ENCODE measurements around the gene TSPEAR. TPM values are rescaled to one million over a fixed set of nuclear protein-coding genes. Genes with fewer than 3 reads are reported as not detected.
"Not testable (repeated sequence)": the region's sequence is repeated elsewhere in the genome, so short reads cannot be mapped to it uniquely, and the experiment has no call there.

The TSPEAR gene
- total RNA-seq, 1 donor, result not detected

- DNase-seq (ENCODE audit: low read depth), result no peak
- TF ChIP-seq CTCF (IDR thresholded peaks at IDR 0.05; ENCODE audit: insufficient read depth, low read length), result no peak
- no peak overlapping the region for H3K4me3 ChIP-seq (ENCODE audit: low read depth, low read length)
These were observed 129.3 kb downstream of the TSPEAR start for GRCh38 chr21:44582055-44582454.

DNA sequence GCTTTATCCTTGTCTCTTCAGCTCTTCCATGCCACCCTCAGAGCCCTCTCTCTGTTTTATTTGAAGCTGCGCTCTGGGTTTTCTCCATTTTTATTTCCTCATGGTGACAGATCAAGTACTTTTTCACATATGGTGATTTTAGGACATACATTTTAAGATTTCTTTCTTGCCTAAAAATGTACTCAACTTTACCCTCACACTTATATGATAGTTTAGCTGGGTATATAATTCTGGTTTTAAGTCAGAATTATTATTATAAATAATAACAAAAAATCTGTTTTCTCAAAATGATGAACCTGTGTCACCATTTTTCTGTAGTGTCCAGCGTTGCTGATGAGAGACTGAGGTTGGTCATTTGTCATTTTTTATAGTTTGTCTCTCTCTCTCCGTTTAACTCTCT, 130.2 kb downstream of the TSPEAR start:
- TF ChIP-seq CTCF (IDR thresholded peaks at IDR 0.05; ENCODE audit: insufficient read depth, low read length), result no peak
- H3K4me3 ChIP-seq (ENCODE audit: low read depth, low read length), result no peak overlapping the region
- DNase-seq (ENCODE audit: low read depth), result no peak

GRCh38 chr21:44580231-44580821, 131.0 kb downstream of the TSPEAR start, which contains the start of gene KRTAP10-5:
TSS of gene KRTAP10-5 (minus strand) at chr21:44580604. CDS start at chr21:44580578, 26 bp downstream.
- not testable (repeated sequence) for H3K4me3 ChIP-seq (ENCODE audit: low read depth, low read length); DNase-seq (ENCODE audit: low read depth)

GRCh38 chr21:44579833-44580144, 131.6 kb downstream of the TSPEAR start:
- TF ChIP-seq CTCF (IDR thresholded peaks at IDR 0.05; ENCODE audit: insufficient read depth, low read length), result no peak
- no peak for DNase-seq (ENCODE audit: low read depth)
- no peak overlapping the region for H3K4me3 ChIP-seq (ENCODE audit: low read depth, low read length)

DNA sequence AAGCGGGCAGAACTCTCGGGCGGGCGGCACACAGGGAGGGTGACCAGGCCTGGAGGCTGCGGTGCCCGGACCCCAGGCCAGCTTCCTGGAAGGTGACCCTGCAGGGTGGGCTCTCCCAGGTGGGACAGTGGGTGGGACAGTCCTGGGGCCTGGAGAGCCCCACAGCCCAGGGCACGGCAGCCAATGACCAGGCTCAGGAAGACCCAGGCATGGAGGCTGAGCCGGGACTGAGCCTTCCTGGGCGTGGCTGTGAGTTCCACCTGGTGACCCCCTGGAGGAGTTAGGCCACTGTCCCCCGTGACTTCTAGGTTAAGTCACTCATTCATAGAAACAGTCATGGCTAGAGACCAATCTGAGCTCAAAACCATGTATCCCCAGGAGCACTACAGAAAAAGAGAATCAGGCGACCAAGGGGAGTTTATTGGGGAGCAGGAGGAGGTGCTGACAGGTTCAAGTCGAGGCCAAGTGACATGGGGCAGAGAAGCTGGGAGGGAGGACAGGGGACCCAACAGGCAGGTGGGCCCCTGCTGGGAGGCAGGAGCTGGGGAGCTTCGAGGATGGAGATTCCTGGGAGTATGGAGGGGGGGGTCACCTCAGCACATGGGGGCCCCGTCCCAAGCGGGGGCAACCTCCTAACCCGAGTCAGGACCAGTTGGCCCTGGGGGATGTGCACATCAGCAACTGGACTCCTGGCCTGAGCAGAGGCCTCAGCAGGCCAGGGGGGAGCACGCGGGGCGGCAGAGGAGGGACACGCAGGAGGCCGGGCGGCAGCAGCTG, 132.1 kb downstream of the TSPEAR start:
- DNase-seq (ENCODE audit: low read depth), result no peak
- no peak for TF ChIP-seq CTCF (IDR thresholded peaks at IDR 0.05; ENCODE audit: insufficient read depth, low read length)
- H3K4me3 ChIP-seq (ENCODE audit: low read depth, low read length), result no peak overlapping the region

DNA sequence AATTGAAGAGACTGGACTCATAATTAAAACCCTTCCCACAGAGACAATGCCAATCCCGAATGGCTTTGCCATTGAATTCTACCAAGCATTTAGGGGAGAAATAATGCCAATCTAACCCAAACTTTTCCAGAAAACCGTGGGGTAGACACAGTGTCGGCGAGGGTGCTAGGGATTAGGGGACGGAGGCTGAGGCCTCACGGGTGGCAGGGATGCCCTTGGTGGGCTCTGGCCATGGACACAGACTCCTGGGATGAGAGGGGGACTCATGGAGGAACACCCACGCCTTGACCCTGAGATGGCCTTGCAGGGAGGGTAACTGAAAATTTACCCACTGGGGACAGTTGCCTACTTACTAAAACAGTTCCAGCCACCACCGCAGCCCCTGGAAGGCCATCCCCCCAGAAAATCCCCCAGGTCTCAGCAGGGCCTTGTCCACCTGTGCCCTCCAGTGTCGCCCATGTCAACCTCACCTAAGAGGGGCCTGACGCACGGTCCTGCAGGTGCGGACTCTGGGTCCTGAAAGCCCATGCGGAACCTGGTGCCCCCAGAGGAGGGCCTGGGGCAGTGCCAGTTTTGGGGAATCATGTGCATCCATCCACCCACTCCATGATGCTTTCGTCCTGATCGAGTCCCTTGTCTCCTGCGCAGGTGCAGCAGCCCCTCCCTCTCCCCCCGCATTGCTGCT, 132.9 kb downstream of the TSPEAR start:
- no peak overlapping the region for H3K4me3 ChIP-seq (ENCODE audit: low read depth, low read length)
- DNase-seq (ENCODE audit: low read depth), result no peak
- TF ChIP-seq CTCF (IDR thresholded peaks at IDR 0.05; ENCODE audit: insufficient read depth, low read length), result no peak

- DNase-seq (ENCODE audit: low read depth), result no peak
- H3K4me3 ChIP-seq (ENCODE audit: low read depth, low read length), result no peak overlapping the region
- no peak for TF ChIP-seq CTCF (IDR thresholded peaks at IDR 0.05; ENCODE audit: insufficient read depth, low read length)
These were observed 135.3 kb downstream of the TSPEAR start for GRCh38 chr21:44576025-44576420.
